ENCODE data around the gene PTPRB.

- no peak for TF ChIP-seq CTCF (IDR thresholded peaks at IDR 0.05)
- no peak for TF ChIP-seq POLR2A (IDR thresholded peaks at IDR 0.05)
Measured at GRCh38 chr12:70645494-70646317, 8.5 kb upstream of the PTPRB start.

Data from suprapubic skin (tissue), 3 donors.